ENCODE data around the gene DLD.
"Not testable (repeated sequence)": the region's sequence is repeated elsewhere in the genome, so short reads cannot be mapped to it uniquely, and the experiment has no call there.

The DLD gene

DNA sequence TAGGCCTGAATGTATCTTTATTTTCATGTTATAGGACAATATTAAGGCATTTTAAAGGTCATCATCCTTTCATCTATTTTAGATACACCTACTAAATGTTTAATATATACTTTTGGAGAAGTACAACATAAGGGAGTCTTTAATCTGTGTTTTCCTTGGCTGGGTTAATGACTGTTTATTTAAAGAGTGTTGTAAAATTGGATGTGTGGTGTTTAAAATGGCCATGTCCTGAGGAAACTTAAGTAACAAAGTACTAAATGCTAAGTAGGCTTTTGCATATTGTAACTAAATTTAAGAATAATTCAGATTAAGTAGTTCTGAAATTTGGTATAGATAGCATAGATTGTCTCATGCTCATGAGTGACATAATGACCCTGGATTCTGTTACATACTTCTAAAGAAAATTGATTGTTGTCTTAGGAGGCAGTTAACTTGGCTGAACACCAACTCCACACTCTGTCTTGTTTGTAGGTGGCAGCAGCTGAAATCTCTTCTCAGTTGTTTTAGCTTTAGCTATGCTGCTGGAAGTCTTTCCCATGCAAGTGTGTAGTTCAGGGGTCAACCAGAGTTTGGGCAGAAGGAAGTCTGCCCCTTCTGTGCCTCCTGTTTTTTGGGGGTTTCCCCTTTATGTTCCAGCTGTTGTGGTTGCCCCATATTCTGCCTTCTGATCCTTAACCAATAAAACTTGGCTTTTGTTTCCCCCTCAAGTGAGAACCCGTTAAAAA lies 29.2 kb downstream of the DLD start:
- TF ChIP-seq, protein P1, sequence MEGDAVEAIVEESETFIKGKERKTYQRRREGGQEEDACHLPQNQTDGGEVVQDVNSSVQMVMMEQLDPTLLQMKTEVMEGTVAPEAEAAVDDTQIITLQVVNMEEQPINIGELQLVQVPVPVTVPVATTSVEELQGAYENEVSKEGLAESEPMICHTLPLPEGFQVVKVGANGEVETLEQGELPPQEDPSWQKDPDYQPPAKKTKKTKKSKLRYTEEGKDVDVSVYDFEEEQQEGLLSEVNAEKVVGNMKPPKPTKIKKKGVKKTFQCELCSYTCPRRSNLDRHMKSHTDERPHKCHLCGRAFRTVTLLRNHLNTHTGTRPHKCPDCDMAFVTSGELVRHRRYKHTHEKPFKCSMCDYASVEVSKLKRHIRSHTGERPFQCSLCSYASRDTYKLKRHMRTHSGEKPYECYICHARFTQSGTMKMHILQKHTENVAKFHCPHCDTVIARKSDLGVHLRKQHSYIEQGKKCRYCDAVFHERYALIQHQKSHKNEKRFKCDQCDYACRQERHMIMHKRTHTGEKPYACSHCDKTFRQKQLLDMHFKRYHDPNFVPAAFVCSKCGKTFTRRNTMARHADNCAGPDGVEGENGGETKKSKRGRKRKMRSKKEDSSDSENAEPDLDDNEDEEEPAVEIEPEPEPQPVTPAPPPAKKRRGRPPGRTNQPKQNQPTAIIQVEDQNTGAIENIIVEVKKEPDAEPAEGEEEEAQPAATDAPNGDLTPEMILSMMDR (conservative IDR thresholded peaks at IDR 0.05), result no peak
- TF ChIP-seq ZFX (IDR thresholded peaks at IDR 0.05), result no peak
- H3K27ac ChIP-seq, result no peak overlapping the region

DNA sequence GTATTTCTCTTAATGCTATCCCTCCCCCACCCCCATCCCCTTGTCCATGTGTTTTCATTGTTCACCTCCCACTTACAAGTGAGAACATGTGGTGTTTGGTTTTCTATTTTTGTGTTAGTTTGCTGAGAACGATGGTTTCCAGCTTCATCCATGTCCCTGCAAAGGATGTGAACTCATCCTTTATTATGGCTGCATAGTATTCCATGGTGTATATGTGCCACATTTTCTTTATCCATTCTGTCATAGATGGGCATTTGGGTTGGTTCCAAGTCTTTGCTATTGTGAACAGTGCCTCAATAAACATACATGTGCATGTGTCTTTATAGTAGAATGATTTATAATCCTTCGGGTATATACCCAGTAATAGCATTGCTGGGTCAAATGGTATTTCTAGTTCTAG lies 30.8 kb downstream of the DLD start:
- H3K27ac ChIP-seq, result not testable (repeated sequence)

- no peak for TF ChIP-seq ZFX (IDR thresholded peaks at IDR 0.05)
- TF ChIP-seq, protein P1 (conservative IDR thresholded peaks at IDR 0.05), result no peak
Observed at GRCh38 chr7:107922886-107923285, 31.9 kb downstream of the DLD start.

DNA sequence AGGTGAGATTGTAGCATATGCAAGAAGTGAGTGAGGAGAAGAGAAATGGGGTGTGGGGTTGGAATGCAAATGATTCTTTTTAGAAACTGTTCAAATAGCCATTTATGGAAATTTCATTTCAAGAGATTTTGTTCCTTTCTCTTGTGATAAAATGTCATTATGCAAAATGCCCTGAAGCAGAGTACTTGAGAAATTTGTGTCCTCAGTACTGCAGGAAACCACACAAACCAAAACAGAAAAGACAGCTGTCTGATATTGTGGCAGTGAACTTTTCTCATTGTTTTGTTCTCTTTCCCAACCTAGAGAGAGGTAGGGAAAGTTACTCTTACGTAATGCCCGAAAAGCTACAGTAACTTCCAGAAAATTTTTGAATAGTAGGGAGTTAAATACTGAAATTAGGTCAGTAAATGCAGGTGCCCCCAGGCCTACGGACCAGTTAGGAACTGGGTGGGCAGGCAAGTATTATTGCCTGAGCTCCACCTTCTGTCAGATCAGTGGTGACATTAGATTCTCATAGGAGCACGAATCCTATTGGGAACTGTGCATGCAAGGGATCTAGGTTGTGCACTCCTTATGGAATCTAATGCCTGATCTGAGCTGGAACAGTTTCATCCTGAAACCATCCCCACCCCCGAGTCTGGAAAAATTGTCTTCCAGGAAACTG lies 34.0 kb downstream of the DLD start:
- TF ChIP-seq, protein P1 (conservative IDR thresholded peaks at IDR 0.05), result no peak
- no peak for TF ChIP-seq ZFX (IDR thresholded peaks at IDR 0.05)

More at GRCh38 chr7:107922886-107923285, 31.9 kb downstream of the DLD start:
- no peak overlapping the region for H3K27ac ChIP-seq

GRCh38 chr7:107926481-107926880 lies 35.5 kb downstream of the DLD start:
- H3K27ac ChIP-seq, result no peak overlapping the region
- no peak for TF ChIP-seq ZFX (IDR thresholded peaks at IDR 0.05)
- TF ChIP-seq, protein P1 (conservative IDR thresholded peaks at IDR 0.05), result no peak

More for the DNA sequence above, 34.0 kb downstream of the DLD start:
- no peak overlapping the region for H3K27ac ChIP-seq

DNA sequence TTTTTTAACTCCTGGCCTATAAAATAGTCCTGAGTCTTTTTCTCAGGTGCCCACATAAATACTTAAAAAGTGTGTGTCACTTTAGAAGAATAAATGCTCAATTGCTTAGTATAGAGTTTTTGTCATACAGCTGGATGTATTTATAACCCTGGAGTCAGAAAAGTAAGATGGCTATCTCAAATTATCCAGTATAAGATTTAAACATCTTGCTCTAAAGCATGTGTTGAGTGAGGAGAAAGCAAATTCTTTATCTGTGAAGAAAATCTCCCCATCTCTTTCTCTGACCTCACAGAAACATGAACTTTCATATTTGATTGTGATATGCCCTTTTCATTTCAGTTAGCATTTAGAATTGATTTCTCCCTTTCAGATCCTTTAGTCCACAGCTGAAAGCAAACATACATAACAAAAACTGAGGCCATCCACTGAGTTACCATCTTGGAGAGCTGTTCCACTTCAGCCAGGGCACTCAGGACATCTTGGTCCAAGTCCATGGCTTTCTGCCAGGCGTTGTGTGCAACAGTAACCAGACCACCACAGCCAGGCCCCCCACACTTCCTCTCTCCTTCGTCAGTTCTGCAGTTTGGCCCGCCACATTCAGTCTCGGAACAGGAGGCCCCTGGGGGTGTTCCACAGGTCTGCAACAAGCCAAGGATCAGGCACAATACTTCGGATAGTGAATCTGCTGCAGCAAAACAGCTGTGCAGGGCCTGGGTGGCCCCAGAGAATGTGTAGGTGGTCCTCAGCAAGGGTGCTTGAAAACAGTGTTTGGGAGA lies 40.9 kb downstream of the DLD start:
- TF ChIP-seq, protein P1 (conservative IDR thresholded peaks at IDR 0.05), result no peak
- no peak for TF ChIP-seq ZFX (IDR thresholded peaks at IDR 0.05)
- no peak overlapping the region for H3K27ac ChIP-seq

- TF ChIP-seq, protein P1 (conservative IDR thresholded peaks at IDR 0.05), result no peak
- no peak for TF ChIP-seq ZFX (IDR thresholded peaks at IDR 0.05)
- H3K27ac ChIP-seq, result no peak overlapping the region
Observed at GRCh38 chr7:107932805-107933204, 41.8 kb downstream of the DLD start.
